Measurements from ENCODE around the gene ARHGAP26. TPM values are rescaled to one million over a fixed set of nuclear protein-coding genes. Genes with fewer than 3 reads are reported as not detected.

Gene ARHGAP26
- total RNA-seq, 1 donor from 2014 or later = 15.1 TPM

DNA sequence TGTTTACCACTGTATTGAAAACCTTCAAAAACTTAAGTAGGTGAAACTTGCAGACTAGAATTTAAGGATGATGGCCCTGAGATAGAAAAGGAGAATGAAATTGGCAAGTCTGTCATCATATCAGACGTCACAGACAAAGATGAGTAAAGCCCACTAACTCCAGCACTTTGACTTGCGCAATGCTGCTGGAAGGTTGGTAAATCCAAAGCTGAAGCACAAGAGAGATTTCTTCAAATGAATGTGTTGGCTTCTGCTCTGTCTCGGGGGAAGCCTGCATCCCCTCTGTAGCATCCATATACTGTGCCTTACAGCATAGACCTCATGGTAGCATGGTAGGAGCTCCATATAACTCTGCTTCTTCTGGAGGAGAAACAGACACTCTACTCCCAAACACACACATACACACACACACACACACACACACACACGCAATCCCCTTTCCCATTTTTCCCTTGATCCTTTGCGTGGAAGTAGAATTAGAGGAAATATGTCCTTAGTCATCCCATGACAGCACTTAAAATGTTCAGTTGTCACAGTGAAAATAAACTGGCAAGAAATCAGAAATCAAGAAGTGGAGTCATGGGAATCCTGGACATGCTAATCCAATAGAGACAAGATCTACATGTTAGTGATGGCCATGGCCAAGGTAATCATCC, 391.8 kb downstream of the ARHGAP26 start:
- H3K27me3 Mint-ChIP-seq (ENCODE audit: low read depth) = no peaks in the 10 kb centered on the region
- no peak overlapping the region for H3K27ac Mint-ChIP-seq
- H3K9me3 Mint-ChIP-seq = no peaks in the 10 kb centered on the region
- peaks cover 9% of the 10 kb centered on the region for H3K4me1 Mint-ChIP-seq (ENCODE audit: low read depth)
- DNase-seq (ENCODE audit: low spot score) = no peak
- intact Hi-C loops (cut with micrococcal nuclease) = no loop called here
- no peak overlapping the region for H3K4me3 Mint-ChIP-seq (ENCODE audit: low read depth)
- H3K36me3 Mint-ChIP-seq (ENCODE audit: low read depth) = peaks cover 19% of the 10 kb centered on the region

- Mint-ChIP-seq H3K27me3 (ENCODE audit: low read depth) (no peaks in the 10 kb centered on the region), H3K36me3 (ENCODE audit: low read depth) (peaks cover 19% of the 10 kb centered on the region), H3K9me3 (no peaks in the 10 kb centered on the region), H3K4me1 (ENCODE audit: low read depth) (peaks cover 9% of the 10 kb centered on the region), H3K27ac (no peak overlapping the region), H3K4me3 (ENCODE audit: low read depth) (no peak overlapping the region)
- intact Hi-C loops (cut with micrococcal nuclease) = no loop called here
- DNase-seq (ENCODE audit: low spot score) = no peak
These were observed 392.6 kb downstream of the ARHGAP26 start for GRCh38 chr5:143162810-143163209.

DNA sequence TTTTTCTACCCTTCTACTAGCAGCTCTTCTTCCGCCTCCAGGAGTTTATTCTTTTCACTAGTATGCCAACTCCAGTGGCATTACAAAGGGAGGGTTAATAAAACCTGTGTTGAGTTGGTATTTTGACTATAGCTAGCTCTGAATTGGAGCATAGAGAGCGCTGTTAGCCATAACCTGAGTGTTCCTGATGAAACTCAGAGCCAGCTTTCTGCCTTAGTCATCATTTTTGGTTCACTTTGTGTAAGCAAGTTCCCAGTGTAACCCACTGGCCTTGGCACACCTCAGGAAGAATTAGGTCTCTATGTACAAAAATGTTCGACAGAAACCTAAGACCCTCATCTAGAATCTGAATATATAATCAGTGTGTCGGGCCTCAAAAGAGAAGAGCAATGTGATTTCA, 394.4 kb downstream of the ARHGAP26 start:
- Mint-ChIP-seq H3K27me3 (ENCODE audit: low read depth) (no peaks in the 10 kb centered on the region), H3K27ac (no peak overlapping the region), H3K9me3 (no peaks in the 10 kb centered on the region), H3K36me3 (ENCODE audit: low read depth) (peaks cover 19% of the 10 kb centered on the region), H3K4me1 (ENCODE audit: low read depth) (peaks cover 9% of the 10 kb centered on the region), H3K4me3 (ENCODE audit: low read depth) (no peak overlapping the region)
- no peak for DNase-seq (ENCODE audit: low spot score)
- intact Hi-C loops (cut with micrococcal nuclease) = no loop called here

- Mint-ChIP-seq H3K36me3 (ENCODE audit: low read depth) (peaks cover 19% of the 10 kb centered on the region), H3K9me3 (no peaks in the 10 kb centered on the region), H3K27me3 (ENCODE audit: low read depth) (no peaks in the 10 kb centered on the region), H3K4me3 (ENCODE audit: low read depth) (no peak overlapping the region), H3K27ac (no peak overlapping the region), H3K4me1 (ENCODE audit: low read depth) (peaks cover 9% of the 10 kb centered on the region)
- intact Hi-C loops (cut with micrococcal nuclease) = no loop called here
- DNase-seq (ENCODE audit: low spot score) = no peak
These were observed 395.1 kb downstream of the ARHGAP26 start for GRCh38 chr5:143165049-143165880.

- peaks cover 19% of the 10 kb centered on the region for H3K36me3 Mint-ChIP-seq (ENCODE audit: low read depth)
- no peak for DNase-seq (ENCODE audit: low spot score)
- no peaks in the 10 kb centered on the region for H3K9me3 Mint-ChIP-seq
- intact Hi-C loops (cut with micrococcal nuclease) = no loop called here
- H3K4me3 Mint-ChIP-seq (ENCODE audit: low read depth) = no peak overlapping the region
- no peak overlapping the region for H3K27ac Mint-ChIP-seq
- peaks cover 9% of the 10 kb centered on the region for H3K4me1 Mint-ChIP-seq (ENCODE audit: low read depth)
- no peaks in the 10 kb centered on the region for H3K27me3 Mint-ChIP-seq (ENCODE audit: low read depth)
These were observed 395.9 kb downstream of the ARHGAP26 start for GRCh38 chr5:143166090-143166489.

DNA sequence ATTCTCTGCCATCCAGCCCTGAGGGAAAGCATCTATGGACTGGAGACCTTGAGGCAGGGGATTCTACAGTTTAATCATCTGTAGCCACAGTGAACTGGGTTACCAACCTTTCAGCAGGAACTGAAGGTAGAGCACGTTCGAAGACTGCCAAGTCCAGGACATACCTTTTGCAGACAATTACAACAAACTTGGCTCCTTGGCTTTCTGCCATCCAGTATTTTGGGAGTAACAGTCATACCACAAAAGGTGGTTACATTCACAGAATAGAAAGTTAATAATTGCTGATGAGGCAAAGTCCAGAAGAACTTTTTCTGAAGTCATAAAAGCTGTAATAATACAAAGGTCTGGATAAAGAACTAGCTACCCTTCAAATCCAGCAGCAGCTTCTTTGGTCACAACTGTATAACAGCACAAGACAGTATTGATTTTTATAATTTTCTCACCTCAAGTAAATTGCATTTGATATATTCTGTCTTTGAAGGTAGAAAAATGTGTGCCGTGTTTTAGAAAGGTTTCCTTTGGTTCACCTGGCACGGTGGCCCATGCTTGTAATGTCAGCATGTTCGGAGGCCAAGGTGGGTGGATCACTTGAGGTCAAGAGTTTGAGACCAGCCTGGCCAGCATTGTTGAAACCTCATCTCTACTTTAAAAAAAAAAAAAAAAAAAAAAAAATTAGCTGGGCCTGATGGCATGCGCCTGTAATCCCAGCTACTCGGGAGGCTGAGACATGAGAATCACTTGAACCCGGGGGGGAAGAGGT, 396.7 kb downstream of the ARHGAP26 start:
- no peak for DNase-seq (ENCODE audit: low spot score)
- Mint-ChIP-seq H3K4me1 (ENCODE audit: low read depth) (peaks cover 6% of the 10 kb centered on the region), H3K27ac (no peak overlapping the region), H3K27me3 (ENCODE audit: low read depth) (no peaks in the 10 kb centered on the region), H3K9me3 (no peaks in the 10 kb centered on the region), H3K36me3 (ENCODE audit: low read depth) (peaks cover 13% of the 10 kb centered on the region), H3K4me3 (ENCODE audit: low read depth) (no peak overlapping the region)
- intact Hi-C loops (cut with micrococcal nuclease) = no loop called here

GRCh38 chr5:143168171-143168741, 398.1 kb downstream of the ARHGAP26 start:
- Mint-ChIP-seq H3K9me3 (no peaks in the 10 kb centered on the region), H3K4me1 (ENCODE audit: low read depth) (peaks cover 6% of the 10 kb centered on the region), H3K36me3 (ENCODE audit: low read depth) (peaks cover 1% of the 10 kb centered on the region), H3K27me3 (ENCODE audit: low read depth) (no peaks in the 10 kb centered on the region), H3K27ac (no peak overlapping the region), H3K4me3 (ENCODE audit: low read depth) (no peak overlapping the region)
- intact Hi-C loops (cut with micrococcal nuclease) = no loop called here
- DNase-seq (ENCODE audit: low spot score) = no peak

- Mint-ChIP-seq H3K4me1 (ENCODE audit: low read depth) (peaks cover 6% of the 10 kb centered on the region), H3K9me3 (no peaks in the 10 kb centered on the region), H3K4me3 (ENCODE audit: low read depth) (no peak overlapping the region), H3K27me3 (ENCODE audit: low read depth) (no peaks in the 10 kb centered on the region), H3K36me3 (ENCODE audit: low read depth) (no peaks in the 10 kb centered on the region), H3K27ac (no peak overlapping the region)
- no peak for DNase-seq (ENCODE audit: low spot score)
- intact Hi-C loops (cut with micrococcal nuclease) = no loop called here
These were observed 399.0 kb downstream of the ARHGAP26 start for GRCh38 chr5:143168921-143169810.

DNA sequence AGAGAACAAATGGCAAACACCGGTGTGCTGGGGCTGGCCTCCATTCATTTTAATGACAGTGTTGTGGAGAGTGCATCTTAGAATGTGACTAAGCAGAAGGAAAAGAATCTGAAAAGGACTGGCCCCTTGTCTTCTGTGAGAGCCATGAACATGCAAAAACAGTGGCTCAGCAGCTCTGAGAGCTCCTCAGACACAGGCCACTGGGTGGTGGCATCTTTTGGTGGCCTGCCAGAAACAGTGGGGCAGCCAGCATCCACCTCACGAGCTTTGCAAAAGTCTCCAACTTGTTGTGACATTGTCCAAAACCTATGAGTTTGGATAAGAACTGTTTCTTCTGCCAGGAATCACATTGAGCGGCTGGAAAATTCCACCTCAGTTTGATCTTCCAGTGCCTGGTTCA, 399.9 kb downstream of the ARHGAP26 start:
- Mint-ChIP-seq H3K36me3 (ENCODE audit: low read depth) (no peaks in the 10 kb centered on the region), H3K27me3 (ENCODE audit: low read depth) (no peaks in the 10 kb centered on the region), H3K27ac (no peak overlapping the region), H3K4me3 (ENCODE audit: low read depth) (no peak overlapping the region), H3K9me3 (no peaks in the 10 kb centered on the region), H3K4me1 (ENCODE audit: low read depth) (peaks cover 7% of the 10 kb centered on the region)
- intact Hi-C loops (cut with micrococcal nuclease) = no loop called here
- DNase-seq (ENCODE audit: low spot score) = no peak

GRCh38 chr5:143170977-143171376, 400.8 kb downstream of the ARHGAP26 start:
- no peak for DNase-seq (ENCODE audit: low spot score)
- Mint-ChIP-seq H3K4me3 (ENCODE audit: low read depth) (no peak overlapping the region), H3K36me3 (ENCODE audit: low read depth) (no peaks in the 10 kb centered on the region), H3K27me3 (ENCODE audit: low read depth) (no peaks in the 10 kb centered on the region), H3K27ac (no peak overlapping the region), H3K9me3 (no peaks in the 10 kb centered on the region), H3K4me1 (ENCODE audit: low read depth) (peaks cover 6% of the 10 kb centered on the region)
- intact Hi-C loops (cut with micrococcal nuclease) = no loop called here

- intact Hi-C loops (cut with micrococcal nuclease) = no loop called here
- Mint-ChIP-seq H3K36me3 (ENCODE audit: low read depth) (no peaks in the 10 kb centered on the region), H3K27me3 (ENCODE audit: low read depth) (no peaks in the 10 kb centered on the region), H3K4me1 (ENCODE audit: low read depth) (peaks cover 6% of the 10 kb centered on the region), H3K27ac (no peak overlapping the region), H3K4me3 (ENCODE audit: low read depth) (no peak overlapping the region), H3K9me3 (no peaks in the 10 kb centered on the region)
- DNase-seq (ENCODE audit: low spot score) = no peak
These were observed 402.6 kb downstream of the ARHGAP26 start for GRCh38 chr5:143172739-143173138.

Measured in activated T-helper 2 cell treated with anti-CD3 and anti-CD28 coated beads, Interferon-gamma antibody, Interleukin-2, Interleukin-4, amounts not matched to agents 10 μg/mL and 5 μg/mL and 100 μg/mL, durations not matched to agents 14 hours and 24 hours and 36 hours (primary cell).